Measurements from ENCODE around the gene PTPN14. TPM values are rescaled to one million over a fixed set of nuclear protein-coding genes. Genes with fewer than 3 reads are reported as not detected.

The PTPN14 gene
- total and polyA plus RNA-seq, 2 of the 4 experiments (the other 2 are of a cell fraction) = 21.5 to 31.7 TPM

DNA sequence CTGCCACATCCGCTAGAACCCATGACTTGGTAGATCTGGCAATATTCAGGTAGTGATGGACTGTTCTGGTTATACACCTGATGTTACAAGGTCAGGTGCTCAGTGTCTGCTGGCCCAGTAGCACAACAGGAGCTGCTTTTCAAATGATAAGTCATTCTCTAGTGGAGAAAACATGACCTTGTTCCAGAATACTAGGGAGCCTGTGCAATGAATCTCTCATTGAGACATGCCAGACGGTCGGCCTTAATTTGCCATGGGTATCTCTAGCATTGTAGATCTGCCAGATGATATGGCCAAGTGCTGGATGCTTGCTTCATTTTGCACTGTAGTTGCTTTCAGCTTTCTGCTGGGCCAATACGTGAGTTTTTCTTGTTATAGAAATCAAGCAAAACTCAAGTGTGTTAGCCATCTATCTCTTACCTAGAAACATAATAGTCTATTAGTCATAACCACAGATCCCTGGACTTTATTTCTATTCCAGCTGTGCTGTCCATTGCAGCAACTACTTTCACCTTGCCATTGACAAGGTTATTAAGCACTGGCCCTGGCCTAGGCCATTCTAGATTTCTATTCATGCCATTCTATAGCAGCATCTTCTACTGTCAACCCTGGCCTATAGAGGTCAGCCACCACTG, 37.7 kb upstream of the PTPN14 start:
- H2AFZ ChIP-seq (replicated peaks; ENCODE audit: low read length, poor library complexity) = no peak overlapping the region
- H3K4ac ChIP-seq (ENCODE audit: low read depth, low read length) = no peak overlapping the region
- no peak overlapping the region for H3K14ac ChIP-seq (replicated peaks; ENCODE audit: low read depth, low read length)
- no peak overlapping the region for H3K23ac ChIP-seq (ENCODE audit: low read depth, low read length)
- H2BK20ac ChIP-seq (ENCODE audit: low read depth, low read length) = no peak overlapping the region
- H2BK15ac ChIP-seq (ENCODE audit: low read depth, low read length) = no peak overlapping the region
- H3K4me1 ChIP-seq (ENCODE audit: control insufficient read depth, insufficient read depth, low read length) = no peaks in the 10 kb centered on the region
- in situ Hi-C loops (cut with MboI; ENCODE audit: low sequenced_read_pairs) = loop anchor here (5.0 to 10.0 kb wide), 3 partner anchors 202 to 374 kb away; no protein-coding TSS in a partner anchor
- H3K27me3 ChIP-seq (ENCODE audit: control insufficient read depth, insufficient read depth, low read length) = peaks cover 1% of the 10 kb centered on the region
- no peak overlapping the region for H3K56ac ChIP-seq (ENCODE audit: extremely low read depth, insufficient read depth, low read length)
- no peak overlapping the region for H3K18ac ChIP-seq (ENCODE audit: low read depth, low read length)
- ChIA-PET CTCF (interaction anchor here (6.8 kb wide), 1 partner anchor 256 kb away, joined by 59 read pairs; no protein-coding TSS in a partner anchor), POLR2A (ENCODE audit: unreplicated experiment) (no interaction called here)
- no peak overlapping the region for H3K4me3 ChIP-seq (ENCODE audit: insufficient read depth, low read depth, low read length)
- ATAC-seq (ENCODE audit: low read depth) (no peak), DNase-seq (peak; percentile 38)
- H2AK9ac ChIP-seq (replicated peaks; ENCODE audit: low read depth, low read length, poor library complexity) = no peak overlapping the region
- H4K5ac ChIP-seq (ENCODE audit: low read depth, low read length) = no peak overlapping the region
- H4K91ac ChIP-seq (ENCODE audit: insufficient read depth, low read depth, low read length) = no peak overlapping the region
- intact Hi-C loops (cut with micrococcal nuclease) = loop anchor here (5.0 kb wide), 1 partner anchor 377 kb away; no protein-coding TSS in a partner anchor
- no peak overlapping the region for H2AK5ac ChIP-seq (ENCODE audit: low read depth, low read length)
- no peak overlapping the region for H3K27ac ChIP-seq (ENCODE audit: insufficient read depth, low read length)
- no peak overlapping the region for H3K9ac ChIP-seq (ENCODE audit: low read depth, low read length)
- H3K4me2 ChIP-seq (ENCODE audit: low read depth, low read length) = no peak overlapping the region
- H4K20me1 ChIP-seq (ENCODE audit: insufficient read depth, low read length) = no peaks in the 10 kb centered on the region
- H3K9me3 ChIP-seq (ENCODE audit: control insufficient read depth, insufficient read depth, low read length) = no peaks in the 10 kb centered on the region
- no peak overlapping the region for H2BK5ac ChIP-seq (ENCODE audit: low read depth, low read length, poor library complexity, severe bottlenecking)
- H3K36me3 ChIP-seq (ENCODE audit: control insufficient read depth, insufficient read depth, low read length) = no peaks in the 10 kb centered on the region
- no peak overlapping the region for H4K8ac ChIP-seq (ENCODE audit: low read depth in 2 of 2, low read length in 2 of 2)
- no peaks in the 10 kb centered on the region for H3K79me1 ChIP-seq (ENCODE audit: low read depth in 1 of 2, low read length in 2 of 2)
- no peak overlapping the region for H2BK120ac ChIP-seq (ENCODE audit: low read depth, low read length)
- dilution Hi-C loops (cut with HindIII; ENCODE audit: low sequenced_read_pairs, unreplicated experiment) = no loop called here
- BruUV-seq (replicated peaks) = no TSS peak
- 100% methylated on average over 3 of the region's 4 CpGs; no CpG with 5 or more reads in 1 of the 2 experiments for WGBS, 2 experiments (ENCODE audit: extremely low coverage in 2 of 2, insufficient read length in 1 of 2)
- no peaks in the 10 kb centered on the region for H3K9me1 ChIP-seq (ENCODE audit: insufficient read depth, low read length)
- no peak for TF ChIP-seq MXI1 (IDR thresholded peaks at IDR 0.05; ENCODE audit: borderline replicate concordance, low read depth, low read length)
- TF ChIP-seq, protein P1, sequence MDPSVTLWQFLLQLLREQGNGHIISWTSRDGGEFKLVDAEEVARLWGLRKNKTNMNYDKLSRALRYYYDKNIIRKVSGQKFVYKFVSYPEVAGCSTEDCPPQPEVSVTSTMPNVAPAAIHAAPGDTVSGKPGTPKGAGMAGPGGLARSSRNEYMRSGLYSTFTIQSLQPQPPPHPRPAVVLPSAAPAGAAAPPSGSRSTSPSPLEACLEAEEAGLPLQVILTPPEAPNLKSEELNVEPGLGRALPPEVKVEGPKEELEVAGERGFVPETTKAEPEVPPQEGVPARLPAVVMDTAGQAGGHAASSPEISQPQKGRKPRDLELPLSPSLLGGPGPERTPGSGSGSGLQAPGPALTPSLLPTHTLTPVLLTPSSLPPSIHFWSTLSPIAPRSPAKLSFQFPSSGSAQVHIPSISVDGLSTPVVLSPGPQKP (IDR thresholded peaks at IDR 0.05; ENCODE audit: borderline replicate concordance, low read depth, low read length) = no peak
- TF ChIP-seq, protein P2, sequence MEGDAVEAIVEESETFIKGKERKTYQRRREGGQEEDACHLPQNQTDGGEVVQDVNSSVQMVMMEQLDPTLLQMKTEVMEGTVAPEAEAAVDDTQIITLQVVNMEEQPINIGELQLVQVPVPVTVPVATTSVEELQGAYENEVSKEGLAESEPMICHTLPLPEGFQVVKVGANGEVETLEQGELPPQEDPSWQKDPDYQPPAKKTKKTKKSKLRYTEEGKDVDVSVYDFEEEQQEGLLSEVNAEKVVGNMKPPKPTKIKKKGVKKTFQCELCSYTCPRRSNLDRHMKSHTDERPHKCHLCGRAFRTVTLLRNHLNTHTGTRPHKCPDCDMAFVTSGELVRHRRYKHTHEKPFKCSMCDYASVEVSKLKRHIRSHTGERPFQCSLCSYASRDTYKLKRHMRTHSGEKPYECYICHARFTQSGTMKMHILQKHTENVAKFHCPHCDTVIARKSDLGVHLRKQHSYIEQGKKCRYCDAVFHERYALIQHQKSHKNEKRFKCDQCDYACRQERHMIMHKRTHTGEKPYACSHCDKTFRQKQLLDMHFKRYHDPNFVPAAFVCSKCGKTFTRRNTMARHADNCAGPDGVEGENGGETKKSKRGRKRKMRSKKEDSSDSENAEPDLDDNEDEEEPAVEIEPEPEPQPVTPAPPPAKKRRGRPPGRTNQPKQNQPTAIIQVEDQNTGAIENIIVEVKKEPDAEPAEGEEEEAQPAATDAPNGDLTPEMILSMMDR (conservative IDR thresholded peaks at IDR 0.05; ENCODE audit: low read depth, low read length) = no peak
- no peak for TF ChIP-seq RAD21 (IDR thresholded peaks at IDR 0.05; ENCODE audit: low read length)
- TF ChIP-seq MAZ (IDR thresholded peaks at IDR 0.05; ENCODE audit: borderline replicate concordance, low read depth, low read length) = no peak
- TF ChIP-seq RCOR1 (IDR thresholded peaks at IDR 0.05; ENCODE audit: insufficient replicate concordance, low read length) = no peak
- no peak for TF ChIP-seq MAFK (IDR thresholded peaks at IDR 0.05; ENCODE audit: low read depth, low read length)
- no peak for TF ChIP-seq SMC3 (IDR thresholded peaks at IDR 0.05; ENCODE audit: low read depth, low read length)
- TF ChIP-seq FOS (IDR thresholded peaks at IDR 0.05; ENCODE audit: low read depth, low read length) = no peak
- no peak for TF ChIP-seq CEBPB (IDR thresholded peaks at IDR 0.05; ENCODE audit: low read depth, low read length)
- no peak for TF ChIP-seq BHLHE40 (IDR thresholded peaks at IDR 0.05; ENCODE audit: low read depth, low read length)
- no peak for TF ChIP-seq POLR2A (IDR thresholded peaks at IDR 0.05; ENCODE audit: low read depth, low read length)
- no peak for TF ChIP-seq USF2 (IDR thresholded peaks at IDR 0.05; ENCODE audit: low read depth, low read length)
- no peak for TF ChIP-seq CHD1 (IDR thresholded peaks at IDR 0.05; ENCODE audit: low read depth, low read length)

Data from IMR-90 (cell line).